Measurements from ENCODE around the gene MDM2.

Gene MDM2

GRCh38 chr12:68825569-68826217, 17.7 kb downstream of the MDM2 start:
- H3K27ac ChIP-seq, result no peak overlapping the region
- TF ChIP-seq ZFX (IDR thresholded peaks at IDR 0.05) (no peak), CTCF (conservative IDR thresholded peaks at IDR 0.05) (no peak)

GRCh38 chr12:68827895-68828671, 20.1 kb downstream of the MDM2 start:
- no peak overlapping the region for H3K27ac ChIP-seq
- TF ChIP-seq CTCF (conservative IDR thresholded peaks at IDR 0.05), result no peak
- no peak for TF ChIP-seq ZFX (IDR thresholded peaks at IDR 0.05)

GRCh38 chr12:68828672-68829068, 20.7 kb downstream of the MDM2 start:
- TF ChIP-seq ZFX (IDR thresholded peaks at IDR 0.05) (no peak), CTCF (conservative IDR thresholded peaks at IDR 0.05) (no peak)
- H3K27ac ChIP-seq, result no peak overlapping the region

- H3K27ac ChIP-seq, result no peak overlapping the region
- TF ChIP-seq CTCF (conservative IDR thresholded peaks at IDR 0.05), result no peak
- no peak for TF ChIP-seq ZFX (IDR thresholded peaks at IDR 0.05)
These were observed 23.3 kb downstream of the MDM2 start for GRCh38 chr12:68831272-68831671.

- H3K27ac ChIP-seq, result no peak overlapping the region
- no peak for TF ChIP-seq ZFX (IDR thresholded peaks at IDR 0.05)
- no peak for TF ChIP-seq CTCF (conservative IDR thresholded peaks at IDR 0.05)
These were observed 23.9 kb downstream of the MDM2 start for GRCh38 chr12:68831751-68832503.

GRCh38 chr12:68832504-68832867, 24.5 kb downstream of the MDM2 start:
- TF ChIP-seq CTCF (conservative IDR thresholded peaks at IDR 0.05) (no peak), ZFX (IDR thresholded peaks at IDR 0.05) (no peak)

GRCh38 chr12:68833508-68833907, 25.5 kb downstream of the MDM2 start:
- no peak for TF ChIP-seq CTCF (conservative IDR thresholded peaks at IDR 0.05)
- no peak for TF ChIP-seq ZFX (IDR thresholded peaks at IDR 0.05)

More at GRCh38 chr12:68832504-68832867, 24.5 kb downstream of the MDM2 start:
- H3K27ac ChIP-seq, result no peak overlapping the region

More at GRCh38 chr12:68833508-68833907, 25.5 kb downstream of the MDM2 start:
- no peak overlapping the region for H3K27ac ChIP-seq

Measured in C4-2B (cell line).